Measurements from ENCODE around the gene FEN1. TPM values are rescaled to one million over a fixed set of nuclear protein-coding genes. Genes with fewer than 3 reads are reported as not detected.
A peak's percentile ranks its signal among the peaks of the same experiment; 100 is the strongest.

The FEN1 gene
- total and polyA plus RNA-seq, 2 of the 13 experiments (the other 11 are each of a cell fraction or from before 2014, with no cell fraction given) = 12.4 to 102 TPM

DNA sequence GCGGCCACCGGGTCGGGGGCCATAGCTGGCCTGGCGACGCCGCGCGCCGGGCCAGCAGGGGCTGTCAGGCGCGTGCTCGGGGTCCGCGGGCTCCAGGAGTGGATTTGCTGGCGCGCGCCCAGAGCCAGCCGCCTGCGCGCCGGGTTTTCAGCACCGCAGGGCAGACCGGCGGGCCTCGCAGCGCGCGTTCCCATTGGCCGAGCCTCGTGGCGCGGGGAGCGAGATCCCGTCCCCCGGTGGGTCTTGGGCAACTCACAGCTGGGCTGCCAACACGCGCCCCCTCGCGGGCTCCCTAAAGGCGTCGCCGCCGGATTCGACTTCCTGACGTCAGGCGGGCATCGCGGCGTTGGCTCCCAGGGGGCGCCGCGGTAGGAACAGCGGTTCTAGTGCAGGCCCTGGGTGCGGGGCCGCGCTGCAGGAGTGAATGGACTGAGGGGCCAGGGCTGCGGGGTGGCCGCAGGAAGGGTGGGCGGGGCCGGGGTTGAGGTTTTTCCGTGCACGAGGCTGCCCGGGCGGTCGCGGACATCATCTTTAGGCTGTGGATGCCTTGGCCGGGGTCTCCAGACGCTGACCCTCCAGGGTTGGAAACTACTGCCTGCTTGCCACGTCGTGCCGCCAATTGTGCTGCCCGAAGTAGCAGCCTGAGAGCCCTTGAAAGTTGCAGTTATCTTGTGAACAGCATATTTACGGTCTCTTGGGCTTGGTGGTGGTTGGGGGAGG, 24.2 kb downstream of the FEN1 start, which contains the start of gene FADS1 (continued):
- TF ChIP-seq ARID2 (CRISPR knock-in tag; IDR thresholded peaks at IDR 0.05; ENCODE audit: borderline replicate concordance) = no peak
- TF ChIP-seq SCMH1 (CRISPR knock-in tag; IDR thresholded peaks at IDR 0.05; ENCODE audit: borderline replicate concordance) = no peak
- peak; percentile 51; the same call in 1 of the 2 replicates for TF ChIP-seq ZNF263 (CRISPR knock-in tag; IDR thresholded peaks at IDR 0.05)
- peak; percentile 77; the same call in 1 of the 2 replicates for TF ChIP-seq ZSCAN20 (CRISPR knock-in tag; IDR thresholded peaks at IDR 0.05; ENCODE audit: borderline replicate concordance)
- TF ChIP-seq ZNF713 (CRISPR knock-in tag; IDR thresholded peaks at IDR 0.05) = no peak
- TF ChIP-seq KDM4B (CRISPR knock-in tag; IDR thresholded peaks at IDR 0.05) = no peak
- TF ChIP-seq ZSCAN30 (CRISPR knock-in tag; IDR thresholded peaks at IDR 0.05) = peak; percentile 49; the same call in 1 of the 2 replicates
- TF ChIP-seq ATF4 (CRISPR knock-in tag; IDR thresholded peaks at IDR 0.05) = peak in 1 of 2 experiments; percentile 58; a peak in 2 of 4 replicates
- no peak for TF ChIP-seq REXO4 (CRISPR knock-in tag; IDR thresholded peaks at IDR 0.05; ENCODE audit: borderline replicate concordance)
- TF ChIP-seq SRSF9 (IDR thresholded peaks at IDR 0.05; ENCODE audit: borderline replicate concordance, insufficient read depth, low read depth, low read length, poor library complexity, severe bottlenecking) = no peak
- TF ChIP-seq, protein P1, sequence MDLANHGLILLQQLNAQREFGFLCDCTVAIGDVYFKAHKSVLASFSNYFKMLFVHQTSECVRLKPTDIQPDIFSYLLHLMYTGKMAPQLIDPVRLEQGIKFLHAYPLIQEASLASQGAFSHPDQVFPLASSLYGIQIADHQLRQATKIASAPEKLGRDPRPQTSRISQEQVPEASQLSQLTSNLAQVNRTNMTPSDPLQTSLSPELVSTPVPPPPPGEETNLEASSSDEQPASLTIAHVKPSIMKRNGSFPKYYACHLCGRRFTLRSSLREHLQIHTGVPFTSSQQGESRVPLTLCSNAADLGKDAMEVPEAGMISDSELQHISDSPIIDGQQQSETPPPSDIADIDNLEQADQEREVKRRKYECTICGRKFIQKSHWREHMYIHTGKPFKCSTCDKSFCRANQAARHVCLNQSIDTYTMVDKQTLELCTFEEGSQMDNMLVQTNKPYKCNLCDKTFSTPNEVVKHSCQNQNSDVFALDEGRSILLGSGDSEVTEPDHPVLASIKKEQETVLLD (CRISPR knock-in tag; IDR thresholded peaks at IDR 0.05; ENCODE audit: low read depth) = peak; percentile 73
- TF ChIP-seq, protein P2, sequence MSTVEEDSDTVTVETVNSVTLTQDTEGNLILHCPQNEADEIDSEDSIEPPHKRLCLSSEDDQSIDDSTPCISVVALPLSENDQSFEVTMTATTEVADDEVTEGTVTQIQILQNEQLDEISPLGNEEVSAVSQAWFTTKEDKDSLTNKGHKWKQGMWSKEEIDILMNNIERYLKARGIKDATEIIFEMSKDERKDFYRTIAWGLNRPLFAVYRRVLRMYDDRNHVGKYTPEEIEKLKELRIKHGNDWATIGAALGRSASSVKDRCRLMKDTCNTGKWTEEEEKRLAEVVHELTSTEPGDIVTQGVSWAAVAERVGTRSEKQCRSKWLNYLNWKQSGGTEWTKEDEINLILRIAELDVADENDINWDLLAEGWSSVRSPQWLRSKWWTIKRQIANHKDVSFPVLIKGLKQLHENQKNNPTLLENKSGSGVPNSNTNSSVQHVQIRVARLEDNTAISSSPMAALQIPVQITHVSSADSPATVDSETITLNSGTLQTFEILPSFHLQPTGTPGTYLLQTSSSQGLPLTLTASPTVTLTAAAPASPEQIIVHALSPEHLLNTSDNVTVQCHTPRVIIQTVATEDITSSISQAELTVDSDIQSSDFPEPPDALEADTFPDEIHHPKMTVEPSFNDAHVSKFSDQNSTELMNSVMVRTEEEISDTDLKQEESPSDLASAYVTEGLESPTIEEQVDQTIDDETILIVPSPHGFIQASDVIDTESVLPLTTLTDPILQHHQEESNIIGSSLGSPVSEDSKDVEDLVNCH (CRISPR knock-in tag; IDR thresholded peaks at IDR 0.05) = peak; percentile 81; the same call in 1 of the 2 replicates
- TF ChIP-seq NFATC3 (CRISPR knock-in tag; IDR thresholded peaks at IDR 0.05) = no peak
- no peak for TF ChIP-seq ZNF10 (CRISPR knock-in tag; IDR thresholded peaks at IDR 0.05; ENCODE audit: borderline replicate concordance, low read depth)
- TF ChIP-seq BCL6 (CRISPR knock-in tag; IDR thresholded peaks at IDR 0.05) = peak; percentile 42; the same call in 1 of the 2 replicates
- peak; percentile 91 for TF ChIP-seq ZNF800 (CRISPR knock-in tag; IDR thresholded peaks at IDR 0.05)
- no peak for TF ChIP-seq ZNF225 (CRISPR knock-in tag; IDR thresholded peaks at IDR 0.05)
- peak; percentile 75 for TF ChIP-seq SALL2 (CRISPR knock-in tag; IDR thresholded peaks at IDR 0.05)
- TF ChIP-seq ZFP62 (CRISPR knock-in tag; IDR thresholded peaks at IDR 0.05) = no peak
- TF ChIP-seq ZNF790 (CRISPR knock-in tag; IDR thresholded peaks at IDR 0.05; ENCODE audit: borderline replicate concordance) = peak; percentile 60; the same call in 1 of the 2 replicates
- no peak for TF ChIP-seq ZNF7 (CRISPR knock-in tag; IDR thresholded peaks at IDR 0.05)
- TF ChIP-seq HDAC2 (CRISPR knock-in tag; IDR thresholded peaks at IDR 0.05) = peak; percentile 51; the same call in 1 of the 2 replicates
- TF ChIP-seq ZNF703 (CRISPR knock-in tag; IDR thresholded peaks at IDR 0.05; ENCODE audit: borderline replicate concordance) = peak; percentile 40; the same call in 1 of the 2 replicates
